GM23338 (cell line): ENCODE data around the gene R3HDM1.

Experiments used
- EZH2phosphoT487 ChIP-seq: fragments of 200-600 bp; sonication (generic); IDR thresholded peaks from one replicate; pipeline ENCODE4 v1.8.1; 2018; ENCODE audit warnings: antibody characterized with exemption; ENCODE audit not compliant: unreplicated experiment
- NANOG ChIP-seq: IDR thresholded peaks from 2 replicates; pipeline ENCODE4 v1.6.1; 2016; ENCODE audit warnings: antibody characterized with exemption, borderline replicate concordance
- POLR2AphosphoS5 ChIP-seq: IDR thresholded peaks from 2 replicates; pipeline ENCODE4 v1.6.1; 2016; ENCODE audit warnings: antibody characterized with exemption, low read depth
- ZNF331 ChIP-seq: fragments of 250-450 bp; sonication (Bioruptor Pico); IDR thresholded peaks from 2 replicates; pipeline ENCODE4 v1.5.0; 2020; ENCODE audit warnings: low read depth, mild to moderate bottlenecking, moderate library complexity
- TF ChIP-seq, protein P1 (sequence below), 2 experiments: fragments of 200-600 bp in 1 of 2; sonication (generic) in 1 of 2; conservative IDR thresholded peaks; 2 replicates each; pipeline versions ENCODE4 v1.5.1 to v1.6.1; 2016 to 2017; ENCODE audit warnings: antibody characterized with exemption in 2 of 2, low read depth in 2 of 2, mild to moderate bottlenecking in 2 of 2, moderate library complexity in 1 of 2

DNA sequence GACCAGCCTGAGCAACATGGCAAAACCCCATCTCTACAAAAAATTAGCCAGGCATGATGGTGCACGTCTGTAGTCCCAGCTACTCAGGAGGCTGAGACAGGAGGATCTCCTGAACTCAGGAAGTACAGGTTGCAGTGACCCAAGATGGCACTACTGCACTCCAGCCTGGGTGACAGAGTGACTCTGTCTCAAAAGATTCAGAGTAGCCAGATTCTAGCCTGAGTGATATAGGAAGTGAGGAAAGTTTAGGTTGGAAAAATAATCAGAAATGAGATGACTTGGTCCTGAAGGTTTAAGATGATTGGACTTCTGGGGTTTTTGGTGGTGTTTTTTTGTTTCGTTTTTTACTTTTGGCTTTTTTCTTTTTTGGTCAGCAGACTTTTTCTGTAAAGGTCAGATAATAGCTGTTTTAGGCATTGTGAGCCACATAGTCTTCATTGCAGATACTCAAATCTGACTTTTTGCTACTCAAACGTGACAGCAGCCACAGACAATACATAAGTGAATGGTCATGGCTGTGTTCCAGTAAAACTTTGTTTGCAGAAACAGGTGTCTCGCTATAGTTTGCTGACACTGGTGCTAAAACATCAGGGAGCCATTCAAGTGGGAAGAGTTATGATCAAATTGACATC is 106.3 kb downstream of the R3HDM1 start:
- TF ChIP-seq ZNF331 = no peak
- TF ChIP-seq, protein P1, sequence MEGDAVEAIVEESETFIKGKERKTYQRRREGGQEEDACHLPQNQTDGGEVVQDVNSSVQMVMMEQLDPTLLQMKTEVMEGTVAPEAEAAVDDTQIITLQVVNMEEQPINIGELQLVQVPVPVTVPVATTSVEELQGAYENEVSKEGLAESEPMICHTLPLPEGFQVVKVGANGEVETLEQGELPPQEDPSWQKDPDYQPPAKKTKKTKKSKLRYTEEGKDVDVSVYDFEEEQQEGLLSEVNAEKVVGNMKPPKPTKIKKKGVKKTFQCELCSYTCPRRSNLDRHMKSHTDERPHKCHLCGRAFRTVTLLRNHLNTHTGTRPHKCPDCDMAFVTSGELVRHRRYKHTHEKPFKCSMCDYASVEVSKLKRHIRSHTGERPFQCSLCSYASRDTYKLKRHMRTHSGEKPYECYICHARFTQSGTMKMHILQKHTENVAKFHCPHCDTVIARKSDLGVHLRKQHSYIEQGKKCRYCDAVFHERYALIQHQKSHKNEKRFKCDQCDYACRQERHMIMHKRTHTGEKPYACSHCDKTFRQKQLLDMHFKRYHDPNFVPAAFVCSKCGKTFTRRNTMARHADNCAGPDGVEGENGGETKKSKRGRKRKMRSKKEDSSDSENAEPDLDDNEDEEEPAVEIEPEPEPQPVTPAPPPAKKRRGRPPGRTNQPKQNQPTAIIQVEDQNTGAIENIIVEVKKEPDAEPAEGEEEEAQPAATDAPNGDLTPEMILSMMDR (conservative IDR thresholded peaks at IDR 0.05; ENCODE audit: low read depth in 2 of 2) = no peak
- no peak for TF ChIP-seq NANOG
- no peak for TF ChIP-seq EZH2phosphoT487
- no peak for TF ChIP-seq POLR2AphosphoS5
